HK-2 (cell line): Measurements from ENCODE around the gene ZBTB42.
"Not testable (repeated sequence)": the region's sequence is repeated elsewhere in the genome, so short reads cannot be mapped to it uniquely, and the experiment has no call there.

Experiments
- DNase-seq: peaks from one replicate; pipeline ENCODE4 v3.0.0-alpha.2; 2018; ENCODE audit not compliant: unreplicated experiment

The ZBTB42 gene

DNA sequence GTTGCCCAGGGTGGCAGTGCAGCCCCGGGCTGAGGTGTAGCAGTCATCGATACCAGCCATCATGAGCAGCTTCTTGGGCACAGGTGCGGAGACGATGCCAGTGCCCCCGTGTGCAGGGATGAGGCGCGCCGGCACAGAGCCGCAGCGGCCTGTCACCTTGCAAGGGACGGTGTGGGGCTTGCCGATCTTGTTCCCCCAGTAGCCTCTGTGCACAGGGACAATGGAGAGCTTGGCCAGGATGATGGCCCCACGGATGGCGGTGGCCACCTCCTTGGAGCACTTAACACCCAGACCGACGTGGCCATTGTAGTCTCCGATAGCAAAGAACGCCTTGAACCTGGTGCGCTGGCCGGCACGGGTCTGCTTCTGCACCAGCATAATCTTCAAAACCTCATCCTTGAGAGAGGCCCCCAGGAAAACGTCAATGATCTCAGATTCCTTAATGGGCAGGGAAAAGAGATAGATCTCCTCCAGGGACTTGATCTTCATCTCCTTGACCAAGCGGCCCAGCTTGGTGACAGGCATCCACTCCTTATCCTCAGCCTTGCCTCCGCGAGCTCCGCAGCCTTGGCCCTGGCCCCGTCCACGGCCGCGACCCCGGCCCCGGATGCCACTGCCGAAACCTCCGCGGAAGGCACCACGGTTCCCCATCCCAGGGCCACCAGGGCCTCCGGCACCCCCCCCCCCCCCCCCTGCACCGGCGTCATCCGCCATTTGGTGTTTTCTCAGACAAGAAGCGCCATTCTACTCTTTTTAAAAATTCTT is 35.5 kb downstream of the ZBTB42 start:
- DNase-seq = not testable (repeated sequence)

DNA sequence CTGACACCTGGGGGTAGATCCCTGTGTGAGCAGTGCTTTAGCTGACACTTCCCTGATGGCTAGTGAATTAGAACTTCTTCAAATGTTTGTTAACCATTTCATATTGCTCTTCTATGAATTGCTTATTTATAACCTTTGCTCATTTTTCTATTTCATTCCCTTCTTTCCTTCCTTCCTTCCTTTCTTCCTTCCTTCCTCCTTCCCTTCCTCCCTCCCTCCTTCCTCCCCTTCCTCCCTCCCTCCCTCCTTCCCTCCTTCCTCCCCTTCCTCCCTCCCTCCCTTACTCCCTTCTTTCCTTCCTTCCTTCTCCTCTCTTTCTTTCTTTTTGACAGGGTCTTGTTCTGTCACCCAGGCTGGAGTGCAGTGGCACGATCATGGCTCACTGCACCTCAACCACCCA is 40.8 kb downstream of the ZBTB42 start:
- no peak for DNase-seq

DNA sequence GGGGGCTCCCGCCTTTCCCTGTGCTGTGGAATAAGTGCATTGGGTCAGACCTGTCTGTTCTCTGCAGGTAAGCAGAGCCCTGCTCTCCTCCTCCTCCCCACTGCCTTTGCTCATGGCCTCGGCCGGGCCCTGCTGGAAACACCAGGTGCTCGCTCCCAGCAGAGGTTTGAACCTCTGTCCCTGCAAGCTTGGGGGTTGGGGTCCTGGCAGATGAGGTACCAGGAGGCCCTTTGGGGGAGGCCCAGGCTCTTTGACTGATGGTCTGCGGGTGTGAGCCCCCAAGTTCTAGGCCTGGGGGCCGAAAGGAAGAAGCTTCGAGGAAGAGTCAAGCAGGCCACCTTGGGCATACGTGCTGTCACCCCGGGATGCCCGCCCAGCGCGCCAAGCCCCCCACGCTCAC is 42.1 kb downstream of the ZBTB42 start:
- DNase-seq = no peak

DNA sequence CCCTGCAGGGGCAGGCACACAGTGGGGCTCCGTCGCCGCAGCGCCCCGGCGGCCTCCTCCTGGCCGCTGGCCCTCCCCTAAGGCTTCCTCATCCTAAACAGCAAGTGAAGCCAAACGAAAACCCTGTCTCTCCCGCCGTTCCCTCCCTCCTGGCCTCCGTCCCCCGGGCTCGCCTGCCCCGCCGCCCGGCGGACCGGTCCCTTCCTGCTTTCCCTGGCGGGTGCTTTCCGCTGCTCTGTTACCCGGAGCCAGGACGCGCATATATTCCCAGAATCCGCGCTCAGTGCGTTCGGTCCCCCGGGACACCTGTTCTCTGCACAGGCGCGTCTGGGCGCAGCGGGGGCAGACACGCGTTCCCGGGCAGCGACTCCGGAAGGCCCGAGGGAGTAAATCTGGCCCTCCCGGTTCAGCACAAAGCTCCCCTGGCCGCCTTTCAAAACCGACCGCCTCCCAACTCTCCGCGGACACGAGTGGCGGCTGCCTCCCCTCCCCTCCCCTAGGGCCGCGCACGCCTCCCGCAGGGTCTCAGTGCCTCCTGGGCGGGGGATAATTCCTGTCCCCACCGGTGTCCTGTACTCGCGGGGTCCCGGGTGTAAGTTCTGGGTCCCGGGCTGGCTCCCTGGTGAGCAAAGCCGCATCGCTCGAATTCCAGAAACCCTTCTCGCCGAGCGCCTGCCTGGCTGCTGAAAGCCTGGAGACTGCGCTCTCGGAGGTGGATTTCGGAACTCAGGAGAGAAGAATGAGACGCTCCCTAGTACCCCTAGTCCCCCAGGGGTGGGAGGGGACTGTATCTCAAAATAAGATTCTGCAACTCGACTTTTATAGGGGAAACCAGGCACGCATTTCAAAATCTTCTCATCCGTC is 42.8 kb downstream of the ZBTB42 start:
- no peak for DNase-seq

DNA sequence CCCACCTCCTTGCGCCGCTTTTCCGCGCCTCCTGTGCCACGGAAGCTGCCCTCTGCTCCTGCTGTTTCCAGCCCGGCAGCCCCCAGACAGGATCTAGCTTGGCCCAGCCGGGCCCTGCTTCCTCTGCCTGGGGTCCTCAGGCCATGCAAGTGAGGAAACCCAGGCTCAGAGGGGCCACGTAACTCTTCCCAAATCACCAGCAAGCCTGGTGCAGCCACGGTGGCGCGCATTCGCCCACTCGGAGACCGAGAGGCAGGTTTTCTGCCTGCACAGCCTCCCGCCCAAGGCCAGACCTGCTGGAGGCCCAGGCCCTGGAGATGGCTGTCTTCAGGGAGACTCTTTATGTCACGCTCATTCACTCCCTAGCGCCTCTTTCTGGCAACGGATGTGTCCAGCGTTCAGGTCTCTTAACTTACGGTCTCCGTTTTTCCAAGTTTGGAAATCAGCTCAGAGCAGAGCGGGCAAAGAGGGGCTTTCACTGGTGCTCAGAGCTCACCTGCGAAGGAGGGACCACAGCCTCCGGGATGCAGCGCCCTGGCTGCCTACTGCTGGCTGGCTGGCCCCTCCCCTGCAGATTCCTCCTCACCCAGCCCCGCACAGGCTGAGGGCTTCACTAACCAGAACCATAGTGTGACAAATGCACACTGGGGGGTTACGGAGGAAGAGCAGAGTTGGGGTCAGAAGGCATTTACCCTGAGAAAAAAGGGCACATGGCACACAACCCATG is 43.6 kb downstream of the ZBTB42 start:
- DNase-seq = no peak

DNA sequence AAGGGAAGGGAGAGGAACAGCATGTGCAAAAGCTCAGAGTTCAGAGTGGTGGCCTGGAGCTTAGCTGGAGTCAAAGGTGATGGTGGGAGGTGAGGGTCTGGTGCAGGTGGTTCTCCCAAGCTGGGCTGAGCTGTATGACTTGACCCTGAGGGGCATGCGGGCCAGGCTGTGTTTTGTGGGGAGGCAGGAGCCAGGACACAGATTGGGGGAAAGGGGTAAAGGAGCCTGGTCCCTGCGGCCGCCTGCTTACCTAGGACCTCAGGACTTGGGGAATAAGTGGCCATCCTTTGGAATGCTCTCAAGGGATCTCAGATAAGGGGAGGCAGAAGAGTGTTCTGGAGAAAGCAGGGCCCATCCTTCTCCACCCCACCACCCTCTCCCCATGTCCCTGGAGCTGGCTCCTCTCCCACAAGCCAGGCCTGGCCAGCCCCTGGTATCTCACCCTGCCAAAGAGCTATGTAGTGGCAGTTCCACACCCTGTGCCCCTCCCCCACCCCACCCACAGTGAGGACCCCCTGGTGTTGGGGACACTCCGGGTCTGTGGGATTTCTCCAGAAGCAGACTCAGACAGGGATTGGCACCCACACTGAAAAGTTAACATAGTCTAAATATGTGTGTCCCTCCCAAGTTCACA is 44.2 kb downstream of the ZBTB42 start:
- DNase-seq = no peak

DNA sequence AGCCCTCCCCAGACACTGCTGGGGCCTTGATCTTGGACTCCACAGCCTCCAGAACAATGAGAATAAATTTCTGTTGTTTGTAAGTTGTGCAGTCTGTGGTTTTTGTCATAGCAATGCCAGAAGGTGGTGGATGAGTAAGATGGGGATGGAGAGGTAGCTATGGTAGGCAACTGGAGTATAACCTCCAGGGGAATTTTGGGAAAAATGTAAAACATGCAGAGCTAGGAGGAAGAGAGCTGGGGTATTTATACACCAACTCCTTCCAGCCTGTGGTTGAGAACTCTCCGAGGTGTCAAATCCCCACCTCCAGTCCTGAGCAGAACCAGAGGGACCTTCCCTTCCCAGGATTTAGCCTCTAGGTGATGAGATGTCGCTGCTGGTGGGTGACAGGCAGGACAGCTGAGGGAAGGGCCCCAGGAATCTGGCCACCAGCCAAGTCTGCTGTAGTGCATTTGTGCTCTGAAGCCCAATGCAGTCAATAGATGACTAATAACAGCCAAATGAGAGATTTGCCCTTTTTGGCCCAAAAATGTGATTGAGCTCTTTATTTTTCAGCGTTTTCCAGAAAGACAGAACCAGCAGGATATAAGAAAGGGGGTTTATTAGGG is 45.0 kb downstream of the ZBTB42 start:
- DNase-seq = no peak

DNA sequence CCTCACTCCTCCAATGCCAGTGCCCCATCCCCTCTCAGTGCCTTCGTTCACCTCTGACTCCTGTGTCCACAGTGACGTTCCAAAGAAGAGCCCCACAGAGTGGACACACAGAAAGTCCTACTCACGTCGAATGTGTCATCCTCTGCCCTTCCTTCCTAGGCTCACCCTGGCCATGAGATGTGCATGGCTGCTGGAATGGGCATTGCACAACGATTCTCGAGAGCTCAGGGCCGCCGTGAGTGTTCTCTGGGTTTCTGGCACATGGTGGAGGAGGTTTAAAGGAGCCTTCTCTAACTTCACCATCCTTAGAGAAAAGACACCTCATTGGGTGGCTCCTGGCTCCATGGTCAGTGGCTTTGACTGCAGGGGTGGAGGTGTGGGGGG is 51.4 kb downstream of the ZBTB42 start:
- DNase-seq = no peak
